Stimulated activated naive CD8-positive, alpha-beta T cell treated with anti-CD3 and anti-CD28 coated beads, Interleukin-15, Interleukin-2, amounts not matched to agents 100 ng/mL and 50 ng/mL, for 24 hours (primary cell): ENCODE data around the gene ZNF350.

ENCODE experiments used
- H3K27ac Mint-ChIP-seq: one replicate; pipeline ENCODE4 v1.8.0; 2021; ENCODE audit warnings: mild to moderate bottlenecking, mixed read lengths
- H3K27me3 Mint-ChIP-seq: one replicate; pipeline ENCODE4 v1.8.0; 2021; ENCODE audit warnings: mixed read lengths
- H3K36me3 Mint-ChIP-seq: one replicate; pipeline ENCODE4 v1.8.0; 2021; ENCODE audit warnings: low read depth, mixed read lengths
- H3K4me1 Mint-ChIP-seq: one replicate; pipeline ENCODE4 v1.8.0; 2021; ENCODE audit warnings: low read depth, mixed read lengths
- H3K4me3 Mint-ChIP-seq: one replicate; pipeline ENCODE4 v1.8.0; 2021; ENCODE audit warnings: mild to moderate bottlenecking, mixed read lengths
- H3K9me3 Mint-ChIP-seq: one replicate; pipeline ENCODE4 v1.8.0; 2021; ENCODE audit warnings: mixed read lengths

The ZNF350 gene

GRCh38 chr19:51944798-51945552, 41.7 kb downstream of the ZNF350 start:
- no peak overlapping the region for H3K4me3 Mint-ChIP-seq
- H3K27me3 Mint-ChIP-seq, result no peaks in the 10 kb centered on the region
- no peaks in the 10 kb centered on the region for H3K4me1 Mint-ChIP-seq
- no peak overlapping the region for H3K27ac Mint-ChIP-seq
- peaks cover 93% of the 10 kb centered on the region for H3K36me3 Mint-ChIP-seq
- peaks cover 72% of the 10 kb centered on the region for H3K9me3 Mint-ChIP-seq

- H3K36me3 Mint-ChIP-seq, result peaks cover 100% of the 10 kb centered on the region
- no peaks in the 10 kb centered on the region for H3K4me1 Mint-ChIP-seq
- H3K9me3 Mint-ChIP-seq, result peaks cover 58% of the 10 kb centered on the region
- H3K4me3 Mint-ChIP-seq, result no peak overlapping the region
- H3K27ac Mint-ChIP-seq, result no peak overlapping the region
- no peaks in the 10 kb centered on the region for H3K27me3 Mint-ChIP-seq
Observed at GRCh38 chr19:51938936-51939335, 47.7 kb downstream of the ZNF350 start.

GRCh38 chr19:51931921-51932320, 54.7 kb downstream of the ZNF350 start:
- Mint-ChIP-seq H3K4me1 (peaks cover 18% of the 10 kb centered on the region), H3K9me3 (peaks cover 42% of the 10 kb centered on the region), H3K27ac (no peak overlapping the region), H3K36me3 (peaks cover 92% of the 10 kb centered on the region), H3K4me3 (no peak overlapping the region), H3K27me3 (no peaks in the 10 kb centered on the region)

DNA sequence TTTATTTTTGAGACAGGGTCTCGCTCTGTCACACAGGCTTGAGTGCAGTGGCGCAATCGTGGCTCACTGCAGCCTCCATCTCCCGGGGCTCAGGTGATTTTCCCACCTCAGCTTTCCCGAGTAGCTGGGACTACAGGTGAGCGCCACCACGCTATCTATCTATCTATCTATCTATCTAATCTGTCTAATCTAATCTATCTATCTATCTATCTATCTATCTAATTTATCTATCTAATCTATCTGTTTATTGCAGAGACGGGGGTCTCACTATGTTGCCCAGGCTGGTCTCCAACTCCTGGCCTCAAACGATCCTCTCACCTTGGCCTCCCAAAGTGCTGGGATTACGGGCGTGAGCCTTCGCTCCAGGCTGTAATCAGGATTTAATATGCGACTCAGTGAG, 58.8 kb downstream of the ZNF350 start:
- peaks cover 49% of the 10 kb centered on the region for H3K9me3 Mint-ChIP-seq
- H3K27me3 Mint-ChIP-seq, result no peaks in the 10 kb centered on the region
- peaks cover 25% of the 10 kb centered on the region for H3K4me1 Mint-ChIP-seq
- peaks cover 81% of the 10 kb centered on the region for H3K36me3 Mint-ChIP-seq
- H3K4me3 Mint-ChIP-seq, result peak overlapping the region; percentile 95
- peak overlapping the region; percentile 95 for H3K27ac Mint-ChIP-seq

- H3K27me3 Mint-ChIP-seq, result no peaks in the 10 kb centered on the region
- H3K4me1 Mint-ChIP-seq, result peaks cover 25% of the 10 kb centered on the region
- peaks cover 51% of the 10 kb centered on the region for H3K9me3 Mint-ChIP-seq
- H3K36me3 Mint-ChIP-seq, result peaks cover 81% of the 10 kb centered on the region
- peak within 1 kb of the TSS; percentile 95 for H3K27ac Mint-ChIP-seq
- peak within 1 kb of the TSS; percentile 95 for H3K4me3 Mint-ChIP-seq
Observed at GRCh38 chr19:51926784-51927741, 59.6 kb downstream of the ZNF350 start, which contains the start of gene ZNF613. Gene ZNF613, plus strand, starts transcription at chr19:51927472. Its CDS starts 8,749 bp downstream, at chr19:51936221.

- Mint-ChIP-seq H3K4me3 (peak overlapping the region; percentile 95), H3K27ac (peak overlapping the region; percentile 95), H3K36me3 (peaks cover 81% of the 10 kb centered on the region), H3K4me1 (peaks cover 25% of the 10 kb centered on the region), H3K9me3 (peaks cover 52% of the 10 kb centered on the region), H3K27me3 (no peaks in the 10 kb centered on the region)
Observed at GRCh38 chr19:51926426-51926783, 60.2 kb downstream of the ZNF350 start.

DNA sequence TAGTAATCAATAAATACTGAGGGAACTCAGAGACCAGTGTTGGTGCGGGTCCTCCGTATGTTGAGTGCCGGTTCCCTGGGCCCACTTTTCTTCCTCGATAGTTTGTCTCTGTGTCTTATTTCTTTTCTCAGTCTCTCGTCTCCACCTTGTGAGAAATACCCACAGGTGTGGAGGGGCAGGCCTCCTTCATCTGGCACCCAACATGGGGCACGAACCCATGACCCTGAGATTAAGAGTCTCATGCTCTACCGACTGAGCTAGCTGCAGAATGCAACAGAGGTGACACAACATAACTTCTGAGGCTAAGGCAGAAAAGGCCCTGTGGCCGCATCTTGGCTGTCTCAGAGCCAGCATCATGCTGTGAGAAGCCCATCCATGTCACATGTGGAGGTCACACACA, 64.7 kb downstream of the ZNF350 start:
- Mint-ChIP-seq H3K27ac (no peak overlapping the region), H3K27me3 (no peaks in the 10 kb centered on the region), H3K4me1 (peaks cover 7% of the 10 kb centered on the region), H3K4me3 (no peak overlapping the region), H3K36me3 (peaks cover 57% of the 10 kb centered on the region), H3K9me3 (peaks cover 50% of the 10 kb centered on the region)

DNA sequence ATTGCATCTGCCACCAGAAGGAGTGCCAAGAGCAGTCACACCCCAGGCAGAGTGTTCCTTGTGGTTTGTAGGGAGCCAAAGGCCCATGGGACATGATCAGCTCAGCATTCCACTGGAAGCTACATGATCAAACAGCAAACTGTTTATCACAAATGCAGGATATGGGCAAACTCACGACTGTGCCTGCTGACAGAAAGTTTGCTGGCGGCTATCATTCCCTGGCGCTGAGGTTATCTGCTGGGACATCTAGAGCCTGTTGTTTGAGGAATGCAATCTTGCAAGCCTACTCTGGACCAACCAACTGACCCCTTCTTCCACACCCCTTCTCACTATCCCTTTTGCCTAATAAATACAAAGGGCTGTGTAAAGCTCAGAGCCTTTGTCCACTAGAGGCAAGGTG, 67.0 kb downstream of the ZNF350 start:
- Mint-ChIP-seq H3K9me3 (peaks cover 55% of the 10 kb centered on the region), H3K36me3 (peaks cover 55% of the 10 kb centered on the region), H3K4me1 (no peaks in the 10 kb centered on the region)

GRCh38 chr19:51916167-51916566, 70.5 kb downstream of the ZNF350 start:
- Mint-ChIP-seq H3K4me1 (no peaks in the 10 kb centered on the region), H3K27me3 (no peaks in the 10 kb centered on the region), H3K36me3 (peaks cover 46% of the 10 kb centered on the region), H3K27ac (no peak overlapping the region), H3K4me3 (no peak overlapping the region), H3K9me3 (peaks cover 60% of the 10 kb centered on the region)

More for the DNA sequence above, 67.0 kb downstream of the ZNF350 start:
- Mint-ChIP-seq H3K27ac (no peak overlapping the region), H3K27me3 (no peaks in the 10 kb centered on the region), H3K4me3 (no peak overlapping the region)

DNA sequence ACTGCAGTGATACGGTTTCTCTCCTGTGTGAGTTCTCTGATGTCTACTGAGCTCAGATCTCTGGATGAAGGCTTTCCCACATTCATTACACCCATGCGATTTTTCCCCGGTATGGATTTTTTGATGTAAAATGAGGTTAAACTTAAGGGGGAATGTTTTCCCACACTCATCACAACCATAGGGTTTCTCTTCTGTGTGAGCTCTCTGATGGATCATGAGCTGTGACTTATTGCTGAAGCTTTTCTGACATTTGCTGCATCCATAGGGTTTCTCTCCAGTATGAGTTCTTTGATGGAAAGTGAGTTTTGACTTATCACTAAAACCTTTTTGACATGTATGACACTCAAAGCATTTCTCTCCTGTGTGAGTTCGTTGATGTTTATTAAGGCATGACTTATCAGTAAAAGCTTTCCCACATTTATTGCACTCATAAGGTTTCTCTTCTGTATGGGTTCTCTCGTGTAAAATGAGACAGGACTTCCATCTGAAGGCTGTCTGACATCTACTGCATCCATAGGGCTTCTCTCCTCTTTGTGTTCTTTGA, 71.2 kb downstream of the ZNF350 start:
- peaks cover 43% of the 10 kb centered on the region for H3K36me3 Mint-ChIP-seq
- no peak overlapping the region for H3K4me3 Mint-ChIP-seq
- H3K9me3 Mint-ChIP-seq, result peaks cover 55% of the 10 kb centered on the region
- H3K4me1 Mint-ChIP-seq, result no peaks in the 10 kb centered on the region
- no peak overlapping the region for H3K27ac Mint-ChIP-seq
- no peaks in the 10 kb centered on the region for H3K27me3 Mint-ChIP-seq
